GM18498 (cell line): Measurements from ENCODE around the gene USH2A.
"Not testable (repeated sequence)": the region's sequence is repeated elsewhere in the genome, so short reads cannot be mapped to it uniquely, and the experiment has no call there.

Experiments used
- ATAC-seq: cut with Tn5 transposase; IDR thresholded peaks from one replicate; pipeline ENCODE4 v1.9.1; 2021; ENCODE audit warnings: mild to moderate bottlenecking, moderate library complexity; ENCODE audit not compliant: unreplicated experiment

Gene USH2A

GRCh38 chr1:216416488-216416887 is 6.8 kb downstream of the USH2A start:
- no peak for ATAC-seq

DNA sequence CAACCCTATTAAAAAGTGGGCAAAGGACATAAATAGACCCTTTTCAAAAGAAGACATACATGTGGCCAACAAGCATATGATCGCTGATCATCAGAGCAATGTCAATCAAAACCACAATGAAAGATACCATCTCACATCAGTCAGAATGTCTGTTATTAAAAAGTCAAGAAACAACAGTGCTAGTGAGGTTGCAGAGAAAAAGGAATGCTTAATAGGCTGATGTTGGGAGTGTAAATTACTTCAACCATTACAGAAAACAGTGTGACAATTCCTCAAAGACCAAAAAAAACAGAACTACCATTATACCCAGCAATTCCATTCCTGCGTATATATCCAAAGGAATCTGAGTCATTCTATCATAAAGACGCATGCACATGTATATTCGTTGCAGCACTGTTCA is 13.2 kb downstream of the USH2A start:
- no peak for ATAC-seq

DNA sequence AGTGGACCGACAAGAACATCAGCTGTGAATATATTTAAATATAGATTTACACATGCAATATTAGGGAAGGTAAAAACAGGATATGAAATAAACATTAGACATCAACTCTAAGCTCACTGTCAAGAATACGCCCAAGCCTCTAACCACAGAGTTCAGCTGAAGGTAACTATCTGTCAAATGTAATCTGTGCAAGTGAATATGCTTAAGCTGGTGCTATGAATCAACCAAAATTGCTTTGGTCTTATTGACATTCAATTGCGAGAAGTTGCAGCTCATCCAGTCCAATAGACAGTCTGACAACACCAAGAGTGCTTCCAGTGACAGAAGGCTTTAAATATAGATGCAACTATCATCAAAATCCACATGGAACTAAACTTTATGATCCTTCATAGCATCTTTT is 32.3 kb downstream of the USH2A start:
- no peak for ATAC-seq

DNA sequence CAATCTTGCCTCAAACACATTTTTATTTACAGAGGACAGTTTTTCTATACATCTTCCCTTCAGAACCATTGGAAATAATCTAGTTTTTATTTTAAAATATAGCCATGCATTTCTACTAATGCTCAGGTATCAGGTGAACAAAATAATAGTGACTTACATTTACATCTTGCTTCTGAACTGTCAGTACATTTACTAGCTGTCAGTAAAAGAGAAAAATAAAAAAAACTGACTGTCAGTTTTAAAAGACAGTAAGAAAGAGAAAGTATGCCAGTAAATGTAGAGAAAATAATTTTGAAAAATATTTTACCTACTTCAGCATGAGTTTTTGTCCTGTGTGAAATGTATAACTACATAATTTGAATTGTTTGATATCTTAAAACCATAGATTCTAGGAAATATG is 33.5 kb downstream of the USH2A start:
- ATAC-seq, result no peak

- ATAC-seq, result no peak
Observed at GRCh38 chr1:216388558-216388957, 34.7 kb downstream of the USH2A start.

DNA sequence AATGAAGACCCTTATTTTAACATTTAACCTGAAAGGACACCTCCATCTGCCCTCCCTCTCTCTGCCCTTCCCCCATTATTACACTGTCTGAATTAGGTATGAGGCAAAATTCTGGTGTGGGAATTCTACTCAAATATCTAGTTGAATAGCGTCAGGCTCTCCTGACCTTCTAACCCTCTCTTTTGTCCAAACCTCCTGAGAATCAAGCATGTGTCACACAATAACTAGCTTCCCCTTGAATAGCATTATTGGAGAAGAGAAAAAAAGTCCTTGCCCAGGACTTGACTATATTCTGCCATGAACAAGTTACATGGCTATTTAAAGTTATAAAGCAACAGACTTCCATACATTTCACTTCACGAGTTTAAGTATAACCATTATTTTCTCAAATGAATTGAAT is 35.5 kb downstream of the USH2A start:
- no peak for ATAC-seq

GRCh38 chr1:216379441-216379840 is 43.8 kb downstream of the USH2A start:
- no peak for ATAC-seq

DNA sequence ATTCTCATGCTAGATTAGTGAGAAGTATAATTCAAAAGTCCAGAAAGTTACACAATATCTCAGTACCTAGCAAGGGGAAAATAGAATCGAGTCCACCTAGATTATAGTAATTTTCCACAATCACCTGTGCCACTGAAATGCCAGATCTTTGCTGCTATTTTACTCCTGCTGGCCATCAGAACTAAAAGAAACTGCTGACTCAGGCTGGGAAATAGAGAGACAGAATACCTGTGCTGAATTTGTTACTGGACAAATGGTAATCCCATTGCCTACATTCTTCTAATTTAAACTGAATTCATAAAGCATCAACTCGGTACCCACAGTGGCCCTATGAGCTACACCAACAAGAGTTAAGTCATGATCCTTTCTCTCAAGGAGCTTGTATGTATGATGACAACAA is 55.0 kb downstream of the USH2A start:
- ATAC-seq, result no peak

DNA sequence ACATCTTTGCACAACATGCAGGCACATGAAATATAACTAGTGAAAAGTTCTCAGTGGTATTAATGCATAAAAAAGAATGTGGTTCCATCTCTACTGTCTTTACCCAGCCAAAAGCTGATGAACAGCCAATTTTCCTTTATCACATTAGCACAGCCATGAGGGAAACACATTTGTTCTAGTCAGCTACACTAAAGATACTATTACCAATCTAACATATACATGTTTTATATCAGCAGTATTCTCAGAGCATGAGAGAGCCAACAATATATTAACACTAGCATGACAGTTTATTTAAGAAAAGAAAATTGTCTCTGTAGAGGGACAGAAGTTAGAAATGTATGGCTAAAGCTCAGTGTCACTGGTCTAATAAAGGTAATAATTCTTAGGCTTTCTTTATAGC is 56.3 kb downstream of the USH2A start:
- no peak for ATAC-seq

DNA sequence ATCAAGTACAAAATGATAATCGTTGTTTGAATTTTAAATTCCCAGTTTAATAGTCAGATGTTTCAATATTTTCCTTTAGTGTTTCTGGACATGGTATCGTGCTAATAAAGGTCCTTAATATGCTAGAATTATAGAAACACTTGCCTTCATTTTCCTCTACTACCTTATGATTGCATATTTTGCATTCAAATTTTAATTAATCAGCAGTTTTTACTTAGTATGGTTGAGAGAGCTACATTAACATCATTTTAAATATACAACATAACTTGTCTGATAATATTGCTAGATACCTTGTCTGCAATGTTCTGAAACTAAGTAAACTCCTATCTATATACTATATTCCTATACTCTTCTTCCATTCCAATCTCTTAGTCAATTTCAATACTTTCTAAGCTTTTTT is 66.3 kb downstream of the USH2A start:
- ATAC-seq, result no peak

DNA sequence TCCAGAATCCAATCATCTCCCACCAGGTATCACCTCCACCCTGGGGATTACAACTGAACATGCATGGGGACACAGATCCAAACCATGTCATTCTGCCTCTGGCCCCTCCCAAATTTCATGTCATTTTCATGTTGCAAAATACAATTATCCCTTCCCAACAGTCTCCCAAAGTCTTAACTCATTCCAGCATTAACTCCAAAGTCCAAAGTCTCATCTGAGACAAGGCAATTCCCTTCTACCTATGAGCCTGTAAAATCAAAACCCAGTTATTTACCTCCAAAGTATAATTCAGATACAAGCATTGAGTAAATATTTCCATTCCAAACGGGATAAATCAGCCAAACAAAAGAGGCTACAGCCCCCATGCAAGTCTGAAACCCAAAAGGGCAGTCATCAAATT is 73.1 kb downstream of the USH2A start:
- no peak for ATAC-seq

GRCh38 chr1:216346526-216346925 is 76.7 kb downstream of the USH2A start:
- ATAC-seq, result no peak

DNA sequence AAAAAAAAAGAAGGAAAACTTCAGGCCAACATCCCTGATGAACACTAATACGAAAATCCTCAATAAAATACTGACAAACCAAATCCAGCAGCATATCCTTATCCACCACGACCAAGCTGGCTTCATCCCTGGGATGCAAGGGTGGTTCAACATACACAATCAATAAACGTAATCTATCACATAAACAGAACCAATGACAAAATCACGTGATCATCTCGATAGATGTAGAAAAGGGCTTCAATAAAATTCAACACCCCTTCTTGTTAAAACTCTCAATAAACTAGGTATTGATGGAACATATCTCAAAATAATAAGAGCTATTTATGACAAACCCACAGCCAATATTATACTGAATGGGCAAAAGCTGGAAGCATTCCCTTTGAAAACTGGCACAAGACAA is 82.7 kb downstream of the USH2A start:
- ATAC-seq, result not testable (repeated sequence)

- ATAC-seq, result no peak
Observed at GRCh38 chr1:216332462-216332861, 90.8 kb downstream of the USH2A start.

GRCh38 chr1:216332003-216332402 is 91.2 kb downstream of the USH2A start:
- ATAC-seq, result no peak

DNA sequence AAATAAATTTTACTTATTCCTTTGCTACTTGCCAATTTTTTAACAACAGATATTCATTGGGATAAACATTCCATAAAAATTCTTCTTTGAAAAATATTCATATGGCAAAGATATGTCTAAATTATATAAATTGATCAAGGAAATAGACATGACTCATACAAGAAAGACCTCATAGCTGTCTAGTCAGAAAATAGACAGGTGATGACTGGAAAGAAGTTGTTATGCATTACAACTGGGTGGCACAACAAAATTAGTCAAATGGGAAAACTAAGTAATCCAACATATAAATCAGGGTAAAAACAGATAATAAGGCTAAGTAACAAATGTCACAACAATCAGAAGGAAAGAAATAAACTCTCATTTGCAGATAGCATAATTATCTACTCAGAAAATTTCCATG is 92.0 kb downstream of the USH2A start:
- no peak for ATAC-seq

GRCh38 chr1:216330262-216330661 is 93.0 kb downstream of the USH2A start:
- no peak for ATAC-seq

GRCh38 chr1:216325946-216326345 is 97.3 kb downstream of the USH2A start:
- no peak for ATAC-seq

GRCh38 chr1:216325336-216325735 is 97.9 kb downstream of the USH2A start:
- ATAC-seq, result no peak

DNA sequence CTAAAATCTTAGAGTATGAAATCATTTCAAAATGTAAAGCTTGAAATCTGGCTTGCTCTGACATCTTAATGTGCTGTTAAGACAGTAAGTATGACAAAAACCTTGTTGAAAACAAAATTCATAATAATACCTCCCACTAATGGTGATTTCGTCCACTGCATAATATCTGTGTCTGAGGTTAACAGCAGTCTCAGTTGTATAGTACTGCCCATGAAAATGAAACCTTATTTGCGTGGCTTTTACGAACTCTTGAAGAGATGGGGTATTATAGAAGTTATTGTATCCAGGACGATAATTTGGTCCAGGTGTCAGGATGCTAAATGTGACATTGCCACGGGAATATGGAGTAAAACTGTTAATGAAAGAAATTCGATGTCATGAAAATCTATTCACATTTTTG is 99.9 kb downstream of the USH2A start:
- ATAC-seq, result no peak

GRCh38 chr1:216314379-216315095 is 108.7 kb downstream of the USH2A start:
- ATAC-seq, result no peak

GRCh38 chr1:216310776-216311175 is 112.5 kb downstream of the USH2A start:
- no peak for ATAC-seq

DNA sequence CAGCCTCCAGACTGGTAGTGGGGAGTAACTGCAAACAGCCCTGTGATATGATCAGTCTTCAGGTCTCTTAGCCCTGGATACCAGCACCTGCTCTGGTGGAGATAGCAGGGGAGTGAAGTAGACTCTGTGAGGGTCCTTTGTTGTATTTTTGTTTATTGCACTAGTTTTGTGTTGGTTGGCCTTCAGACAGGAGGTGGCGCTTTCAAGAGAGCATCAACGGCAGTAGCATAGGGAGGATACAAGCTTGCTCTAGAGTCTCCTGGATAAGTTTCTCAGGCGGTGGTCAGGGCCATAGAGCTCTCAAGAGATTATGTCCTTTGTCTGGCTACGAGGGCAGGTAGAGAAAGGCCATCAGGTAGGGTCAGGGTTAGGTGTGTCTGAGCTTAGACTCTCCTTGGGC is 116.4 kb downstream of the USH2A start:
- ATAC-seq, result no peak
